ENCODE data around the gene SLC25A12. TPM values are rescaled to one million over a fixed set of nuclear protein-coding genes. Genes with fewer than 3 reads are reported as not detected.

The SLC25A12 gene
- total and polyA plus RNA-seq, 9 of the 15 experiments (the other 6 are each of a cell fraction or from before 2014, with no cell fraction given) = 13.5 to 36.5 (median 21.7) TPM

DNA sequence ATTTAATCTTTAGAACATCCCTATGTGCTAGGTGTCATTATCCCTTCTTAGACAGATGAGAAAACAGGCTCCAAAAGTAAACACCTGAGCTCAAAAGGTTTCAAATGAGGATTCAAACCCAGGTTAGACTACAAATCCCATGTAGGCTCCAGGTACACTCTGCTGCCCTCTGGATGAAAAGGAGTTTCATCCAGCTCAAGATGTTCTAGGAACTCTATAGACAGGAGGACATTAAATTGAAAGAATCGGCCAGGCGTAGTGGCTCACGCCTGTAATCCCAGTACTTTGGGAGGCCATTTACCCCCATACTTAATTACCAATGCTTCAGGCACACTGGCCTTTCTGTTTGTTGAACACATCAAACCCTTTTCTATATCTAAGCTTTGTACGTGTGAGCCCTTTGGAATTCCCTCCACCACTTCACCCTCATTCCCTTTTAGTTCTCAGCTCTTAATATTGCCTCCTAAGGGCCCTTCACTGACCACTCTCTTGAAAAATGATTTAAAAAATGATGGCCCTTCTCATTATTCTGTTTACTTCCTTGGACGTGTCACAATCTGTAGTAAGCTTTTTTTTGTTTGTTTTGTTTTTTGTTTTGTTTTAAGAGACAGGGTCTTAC lies 10.7 kb downstream of the SLC25A12 start (continued):
- TF ChIP-seq ZKSCAN3 (CRISPR knock-in tag; IDR thresholded peaks at IDR 0.05) (no peak), ZKSCAN1 (IDR thresholded peaks at IDR 0.05; ENCODE audit: low read depth, low read length) (no peak), RCOR1 (IDR thresholded peaks at IDR 0.05; ENCODE audit: borderline replicate concordance in 1 of 2, low read depth in 2 of 2, low read length in 2 of 2) (no peak), HIVEP1 (CRISPR knock-in tag; IDR thresholded peaks at IDR 0.05) (no peak), ZNF551 (CRISPR knock-in tag; IDR thresholded peaks at IDR 0.05) (no peak), CEBPZ (IDR thresholded peaks at IDR 0.05; ENCODE audit: borderline replicate concordance, low read depth, low read length) (no peak)

- intact Hi-C loops (cut with micrococcal nuclease) (no loop called here), in situ Hi-C loops (cut with MboI) (no loop called here)
- 78% methylated on average over 2 of the region's 2 CpGs for WGBS (ENCODE audit: insufficient coverage, low coverage, missing lambda C conversion rate)
- no peak overlapping the region for H3K9ac ChIP-seq (ENCODE audit: insufficient read depth in 1 of 2, low read depth in 2 of 2, low read length in 2 of 2)
- FAIRE-seq (no peak), ATAC-seq (peak; percentile 16; the same call in 1 of the 3 replicates), DNase-seq (ENCODE audit: extremely low read depth in 1 of 4, low spot score in 3 of 4) (no peak)
- no peaks in the 10 kb centered on the region for H3K9me3 ChIP-seq (replicated peaks; ENCODE audit: control insufficient read depth, insufficient read depth, low read depth, low read length)
- H2AFZ ChIP-seq (ENCODE audit: low read depth, low read length) = no peak overlapping the region
- H3K9me1 ChIP-seq (ENCODE audit: control insufficient read depth, insufficient read depth, low read length) = no peaks in the 10 kb centered on the region
- no peak overlapping the region for H3K4me3 ChIP-seq
- POLR2A ChIA-PET = interaction anchor here (0.6 to 8.4 kb wide), 2 partner anchors 9 to 111 kb away, joined by 4 to 78 read pairs; partner anchors contain the start of gene SLC25A12
- H4K20me1 ChIP-seq (replicated peaks; ENCODE audit: control insufficient read depth, insufficient read depth, low read length) = no peaks in the 10 kb centered on the region
- no peak overlapping the region for H3K4me2 ChIP-seq (ENCODE audit: insufficient read depth, low read length)
- CTCF ChIA-PET (ENCODE audit: low intra/inter-chr PET ratio) = no interaction called here
- peaks cover 6% of the 10 kb centered on the region; the same call in 2 of the 3 replicates for H3K79me2 ChIP-seq (ENCODE audit: control insufficient read depth, insufficient read depth, low read length)
- H3K27ac ChIP-seq (ENCODE audit: extremely low read depth, low read depth, low read length) = no peak overlapping the region
- no TSS peak for BruUV-seq (replicated peaks)
- no peaks in the 10 kb centered on the region for H3K36me3 ChIP-seq (ENCODE audit: control insufficient read depth, insufficient read depth, low read length)
- peaks cover 0 to 15% of the 10 kb centered on the region in 2 experiments; a peak in 3 of 5 replicates for H3K4me1 ChIP-seq (replicated peaks in 1 of 2; ENCODE audit: control insufficient read depth in 2 of 2, insufficient read depth in 2 of 2, low read length in 2 of 2)
- no peaks in the 10 kb centered on the region for H3K27me3 ChIP-seq (ENCODE audit: control insufficient read depth in 2 of 2, insufficient read depth in 2 of 2, low read length in 2 of 2)
- TF ChIP-seq CBX5 (IDR thresholded peaks at IDR 0.05; ENCODE audit: borderline replicate concordance, low read depth) = no peak
- no peak for TF ChIP-seq MAFF (IDR thresholded peaks at IDR 0.05; ENCODE audit: low read length)
These were observed 11.8 kb downstream of the SLC25A12 start for GRCh38 chr2:171882089-171882769.

Data from K562 (cell line).